ENCODE measurements around the gene SPACA7. TPM values are rescaled to one million over a fixed set of nuclear protein-coding genes. Genes with fewer than 3 reads are reported as not detected.

Gene SPACA7
- total RNA-seq, 4 donors from 2014 or later = not detected

DNA sequence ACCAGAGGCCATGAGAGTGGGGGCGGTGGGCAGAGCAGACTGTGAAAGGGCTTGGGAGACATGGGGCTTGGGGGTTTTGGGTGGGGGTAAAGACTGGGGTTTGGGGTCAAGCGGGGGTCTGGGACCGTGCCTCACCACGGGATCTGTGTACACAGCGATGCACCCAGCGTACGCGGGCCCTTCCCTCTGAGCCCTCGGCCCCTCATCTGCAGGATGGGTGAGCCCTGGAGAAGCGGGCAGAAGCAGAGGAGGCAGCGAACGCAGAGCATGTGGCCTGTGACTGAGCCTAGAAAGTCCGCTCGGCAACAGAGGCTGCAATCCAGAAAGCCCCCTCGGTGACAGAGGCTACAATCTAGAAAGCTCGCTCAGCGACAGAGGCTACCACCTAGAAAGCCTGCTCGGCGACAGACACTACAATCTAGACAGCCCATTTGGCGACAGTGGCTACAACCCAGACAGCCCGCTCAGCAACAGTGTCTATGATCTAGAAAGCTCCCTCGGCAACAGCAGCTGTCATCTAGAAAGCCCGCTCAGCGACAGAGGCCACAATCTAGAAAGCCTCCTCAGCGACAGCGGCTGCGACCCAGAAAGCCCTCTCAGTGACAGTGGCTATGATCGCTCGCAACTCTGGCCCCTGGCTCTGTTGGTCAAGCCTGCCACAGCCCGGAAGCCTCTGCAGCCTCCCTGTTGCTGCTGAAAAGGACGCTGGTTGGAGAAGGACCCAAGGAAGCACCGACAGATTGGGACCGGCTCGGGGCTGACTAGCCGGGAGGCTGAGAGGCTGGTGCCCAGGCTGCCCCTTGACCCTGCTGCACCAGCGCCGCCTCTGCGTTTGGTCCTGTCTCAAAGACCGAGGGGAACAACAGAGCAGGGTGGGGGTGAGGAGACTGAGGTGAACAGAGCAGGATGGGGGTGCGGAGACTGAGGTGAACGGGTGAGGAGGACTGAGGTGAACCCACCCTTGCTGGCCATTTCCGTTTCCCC, 68.6 kb downstream of the SPACA7 start:
- 75 to 81% methylated on average over 39 to 41 of the region's 42 CpGs for WGBS, 2 donors
- no peak overlapping the region for H3K4me3 ChIP-seq
- H3K36me3 ChIP-seq = no peaks in the 10 kb centered on the region
- peaks cover 0 to 11% (median 0%) of the 10 kb centered on the region in 4 donors for H3K4me1 ChIP-seq
- DNase-seq (ENCODE audit: low spot score in 2 of 2) = no peak
- no peak overlapping the region for H3K27ac ChIP-seq
- H3K9me3 ChIP-seq = no peaks in the 10 kb centered on the region
- peaks cover 0 to 42% of the 10 kb centered on the region in 2 donors for H3K27me3 ChIP-seq
- TF ChIP-seq, protein P1, sequence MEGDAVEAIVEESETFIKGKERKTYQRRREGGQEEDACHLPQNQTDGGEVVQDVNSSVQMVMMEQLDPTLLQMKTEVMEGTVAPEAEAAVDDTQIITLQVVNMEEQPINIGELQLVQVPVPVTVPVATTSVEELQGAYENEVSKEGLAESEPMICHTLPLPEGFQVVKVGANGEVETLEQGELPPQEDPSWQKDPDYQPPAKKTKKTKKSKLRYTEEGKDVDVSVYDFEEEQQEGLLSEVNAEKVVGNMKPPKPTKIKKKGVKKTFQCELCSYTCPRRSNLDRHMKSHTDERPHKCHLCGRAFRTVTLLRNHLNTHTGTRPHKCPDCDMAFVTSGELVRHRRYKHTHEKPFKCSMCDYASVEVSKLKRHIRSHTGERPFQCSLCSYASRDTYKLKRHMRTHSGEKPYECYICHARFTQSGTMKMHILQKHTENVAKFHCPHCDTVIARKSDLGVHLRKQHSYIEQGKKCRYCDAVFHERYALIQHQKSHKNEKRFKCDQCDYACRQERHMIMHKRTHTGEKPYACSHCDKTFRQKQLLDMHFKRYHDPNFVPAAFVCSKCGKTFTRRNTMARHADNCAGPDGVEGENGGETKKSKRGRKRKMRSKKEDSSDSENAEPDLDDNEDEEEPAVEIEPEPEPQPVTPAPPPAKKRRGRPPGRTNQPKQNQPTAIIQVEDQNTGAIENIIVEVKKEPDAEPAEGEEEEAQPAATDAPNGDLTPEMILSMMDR (IDR thresholded peaks at IDR 0.05) = no peak
- TF ChIP-seq EP300 (IDR thresholded peaks at IDR 0.05) (no peak), POLR2A (IDR thresholded peaks at IDR 0.05) (no peak)

DNA sequence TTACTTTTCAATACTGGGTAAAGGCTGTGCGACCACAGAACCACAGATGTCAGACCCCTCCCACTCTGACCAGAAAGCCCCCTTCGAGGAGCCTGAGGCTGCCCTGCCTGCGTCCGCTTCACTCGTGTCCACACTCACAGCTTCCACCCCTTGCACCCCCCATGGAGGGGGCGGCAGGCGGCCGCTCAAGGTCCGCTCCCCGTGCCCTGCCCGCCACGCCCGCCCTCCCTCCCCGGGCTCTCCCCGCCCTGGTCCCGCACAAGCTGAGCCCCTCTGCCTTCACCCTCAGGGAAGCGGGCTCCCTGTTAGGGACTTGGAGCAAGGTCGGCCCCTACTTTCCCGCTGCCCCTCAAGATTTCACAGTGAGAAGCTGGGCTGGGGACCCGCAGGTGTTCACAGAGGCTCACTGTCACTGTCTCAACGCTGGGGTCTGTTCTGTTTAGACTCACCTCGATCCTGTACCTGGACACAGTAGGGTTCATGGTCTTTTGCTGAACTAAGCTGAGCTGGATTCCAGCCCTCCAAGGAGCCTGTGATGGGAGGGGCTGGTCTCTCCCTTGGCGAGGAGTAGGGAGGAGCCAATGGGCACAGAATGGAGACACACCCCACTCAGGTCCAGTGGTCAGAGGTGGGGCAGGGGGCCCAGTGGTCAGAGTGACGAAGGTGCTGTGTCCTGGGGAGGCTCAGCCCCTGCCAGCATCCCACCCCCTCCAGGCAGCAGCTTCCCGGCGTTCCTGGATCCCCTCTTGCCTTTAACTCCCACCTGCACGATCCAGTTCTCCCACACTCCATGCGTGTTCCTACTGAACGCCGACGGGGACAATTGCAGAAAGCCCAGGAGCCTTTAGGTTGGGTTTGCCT, 69.5 kb downstream of the SPACA7 start:
- peaks cover 0 to 11% (median 0%) of the 10 kb centered on the region in 4 donors for H3K4me1 ChIP-seq
- no peak for DNase-seq (ENCODE audit: low spot score in 2 of 2)
- WGBS, 2 donors = 65 to 69% methylated on average over 26 to 31 of the region's 31 CpGs
- no peak for TF ChIP-seq EP300 (IDR thresholded peaks at IDR 0.05)
- no peak for TF ChIP-seq POLR2A (IDR thresholded peaks at IDR 0.05)
- TF ChIP-seq, protein P1 (IDR thresholded peaks at IDR 0.05) = no peak
- H3K27me3 ChIP-seq = peaks cover 0 to 42% of the 10 kb centered on the region in 2 donors
- H3K4me3 ChIP-seq = no peak overlapping the region
- no peaks in the 10 kb centered on the region for H3K9me3 ChIP-seq
- no peak overlapping the region for H3K27ac ChIP-seq
- H3K36me3 ChIP-seq = no peaks in the 10 kb centered on the region

DNA sequence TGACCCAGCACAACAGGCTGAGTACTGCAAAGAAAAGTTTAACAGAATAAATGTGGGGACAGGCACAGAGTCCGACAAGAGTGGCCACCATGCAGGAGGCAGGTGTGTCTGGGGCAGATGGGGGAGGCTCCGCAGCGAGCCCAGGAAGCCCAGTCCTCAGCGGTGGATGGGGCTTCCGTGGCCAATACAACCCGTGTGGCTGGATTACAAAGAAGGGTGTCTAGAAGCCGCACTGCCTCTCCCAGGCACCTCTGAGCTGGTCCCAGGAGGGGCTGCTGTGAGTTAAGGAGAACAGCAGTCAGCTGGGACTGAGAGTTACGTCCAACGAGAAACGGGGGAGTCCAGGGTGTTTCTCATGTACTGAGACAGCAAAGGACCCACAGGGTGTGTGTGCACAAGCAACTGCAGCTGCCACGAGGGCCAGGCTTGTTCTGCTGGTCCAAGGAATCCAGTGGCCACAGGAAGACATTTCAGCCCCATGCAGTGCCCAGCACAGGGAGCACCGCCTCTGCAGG, 70.2 kb downstream of the SPACA7 start:
- TF ChIP-seq POLR2A (IDR thresholded peaks at IDR 0.05) (no peak), EP300 (IDR thresholded peaks at IDR 0.05) (no peak)
- TF ChIP-seq, protein P1 (IDR thresholded peaks at IDR 0.05) = no peak
- no peak overlapping the region for H3K4me3 ChIP-seq
- no peak for DNase-seq (ENCODE audit: low spot score in 2 of 2)

DNA sequence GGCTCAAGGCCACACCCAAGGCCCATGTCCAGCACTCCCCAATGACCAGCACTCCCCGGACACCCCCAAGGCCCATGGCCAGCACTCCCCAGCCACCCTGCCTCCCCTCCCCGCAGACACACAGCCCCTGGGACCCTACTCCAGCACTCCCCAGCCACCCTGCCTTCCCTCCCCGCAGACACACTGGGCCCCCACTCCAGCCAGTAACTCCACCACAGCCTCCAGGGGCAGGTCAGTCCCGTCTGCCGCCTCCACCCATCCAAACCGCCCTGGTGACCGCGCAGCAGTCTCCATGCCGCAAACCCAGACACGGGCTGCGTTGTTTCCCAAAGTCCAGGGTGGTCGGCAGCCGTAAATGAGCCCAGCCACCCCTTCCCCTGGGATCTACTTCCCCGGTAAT, 70.7 kb downstream of the SPACA7 start:
- WGBS, 2 donors = 81 to 84% methylated on average over 13 of the region's 14 CpGs
- Histone ChIP-seq H3K27me3 (peaks cover 0 to 35% of the 10 kb centered on the region in 2 donors), H3K27ac (no peak overlapping the region), H3K36me3 (no peaks in the 10 kb centered on the region), H3K4me3 (no peak overlapping the region), H3K4me1 (peaks cover 0 to 11% (median 0%) of the 10 kb centered on the region in 4 donors), H3K9me3 (no peaks in the 10 kb centered on the region)
- TF ChIP-seq POLR2A (IDR thresholded peaks at IDR 0.05) (no peak), EP300 (IDR thresholded peaks at IDR 0.05) (no peak)
- TF ChIP-seq, protein P1 (IDR thresholded peaks at IDR 0.05) = no peak
- no peak for DNase-seq (ENCODE audit: low spot score in 2 of 2)

More for the DNA sequence above, 70.2 kb downstream of the SPACA7 start:
- Histone ChIP-seq H3K9me3 (no peaks in the 10 kb centered on the region), H3K27me3 (peaks cover 0 to 40% of the 10 kb centered on the region in 2 donors), H3K4me1 (peaks cover 0 to 11% (median 0%) of the 10 kb centered on the region in 4 donors), H3K36me3 (no peaks in the 10 kb centered on the region), H3K27ac (no peak overlapping the region)
- 68 to 70% methylated on average over 11 to 12 of the region's 12 CpGs for WGBS, 2 donors
